Gastroesophageal sphincter (tissue), 4 donors: Measurements from ENCODE around the gene SYNGR2. TPM values are rescaled to one million over a fixed set of nuclear protein-coding genes. Genes with fewer than 3 reads are reported as not detected.
"Not testable (repeated sequence)": the region's sequence is repeated elsewhere in the genome, so short reads cannot be mapped to it uniquely, and the experiment has no call there.

Experiments
- ATAC-seq: fragments of 150-250 bp; one replicate; pipeline ENCODE4 v1.9.1; 2016; ENCODE audit warnings: mild to moderate bottlenecking, moderate library complexity
- H3K27ac ChIP-seq, 4 donors: fragments of 200-600 bp; sonication (generic) in 3 of 4; 1 replicate in 3 of 4; 2 replicates in 1 of 4; pipeline ENCODE4 v1.5.1; 2016 to 2019
- H3K27me3 ChIP-seq: fragments of 200-600 bp; sonication (generic); one replicate; pipeline ENCODE4 v1.5.1; 2019
- H3K36me3 ChIP-seq, 2 donors: fragments of 200-600 bp; sonication (generic); one replicate each; pipeline ENCODE4 v1.5.1; 2019; ENCODE audit warnings: control low read depth in 1 of 2
- H3K4me1 ChIP-seq, 3 donors: fragments of 200-600 bp; sonication (generic); 1 replicate in 2 of 3; 2 replicates in 1 of 3; pipeline ENCODE4 v1.5.1; 2016 to 2019; ENCODE audit warnings: control low read depth in 2 of 3
- H3K4me3 ChIP-seq, 2 donors: fragments of 200-600 bp; sonication (generic); one replicate each; pipeline ENCODE4 v1.5.1; 2019; ENCODE audit warnings: mild to moderate bottlenecking in 1 of 2, moderate library complexity in 1 of 2
- H3K9me3 ChIP-seq, 3 donors: fragments of 200-600 bp; sonication (generic); one replicate each; pipeline ENCODE4 v1.5.1; 2017 to 2019; ENCODE audit warnings: control low read depth in 2 of 3
- EP300 ChIP-seq: sonication (generic); formaldehyde crosslinking; IDR thresholded peaks from one replicate; pipeline ENCODE4 v1.6.1; 2017; ENCODE audit warnings: antibody characterized with exemption, mild to moderate bottlenecking
- POLR2A ChIP-seq, 2 donors: fragments of 450-650 bp; IDR thresholded peaks; one replicate each; pipeline ENCODE4 v1.6.1; 2017; ENCODE audit warnings: antibody characterized with exemption in 2 of 2, mild to moderate bottlenecking in 2 of 2, moderate library complexity in 1 of 2
- POLR2AphosphoS5 ChIP-seq: sonication (generic); formaldehyde crosslinking; IDR thresholded peaks from one replicate; pipeline ENCODE4 v1.6.1; 2017; ENCODE audit warnings: antibody characterized with exemption
- WGBS, 2 donors: methylation state at CpG; one replicate each; pipeline ENCODE4 v1.1.5; 2018; ENCODE audit warnings: low coverage in 1 of 2; 5-methylcytosine and 5-hydroxymethylcytosine counted together
- total RNA-seq, 4 donors: library from RNA; depleted of rRNA; stranded (reverse); fragments of >200 nt; gene quantifications; one replicate each; pipeline ENCODE4 v1.1.0, GENCODE V29; 2016
- TF ChIP-seq, protein P1 (sequence below), 4 experiments: fragments of 200-600 bp in 2 of 4; fragments of 450-650 bp in 2 of 4; sonication (generic) in 1 of 4; IDR thresholded peaks; one replicate each; pipeline ENCODE4 v1.5.1; 2017 to 2019; ENCODE audit warnings: antibody characterized with exemption in 4 of 4, mild to moderate bottlenecking in 2 of 4, moderate library complexity in 2 of 4

Gene SYNGR2
- total RNA-seq, 4 donors from 2014 or later: 49.9 to 151 (median 81.2) TPM

DNA sequence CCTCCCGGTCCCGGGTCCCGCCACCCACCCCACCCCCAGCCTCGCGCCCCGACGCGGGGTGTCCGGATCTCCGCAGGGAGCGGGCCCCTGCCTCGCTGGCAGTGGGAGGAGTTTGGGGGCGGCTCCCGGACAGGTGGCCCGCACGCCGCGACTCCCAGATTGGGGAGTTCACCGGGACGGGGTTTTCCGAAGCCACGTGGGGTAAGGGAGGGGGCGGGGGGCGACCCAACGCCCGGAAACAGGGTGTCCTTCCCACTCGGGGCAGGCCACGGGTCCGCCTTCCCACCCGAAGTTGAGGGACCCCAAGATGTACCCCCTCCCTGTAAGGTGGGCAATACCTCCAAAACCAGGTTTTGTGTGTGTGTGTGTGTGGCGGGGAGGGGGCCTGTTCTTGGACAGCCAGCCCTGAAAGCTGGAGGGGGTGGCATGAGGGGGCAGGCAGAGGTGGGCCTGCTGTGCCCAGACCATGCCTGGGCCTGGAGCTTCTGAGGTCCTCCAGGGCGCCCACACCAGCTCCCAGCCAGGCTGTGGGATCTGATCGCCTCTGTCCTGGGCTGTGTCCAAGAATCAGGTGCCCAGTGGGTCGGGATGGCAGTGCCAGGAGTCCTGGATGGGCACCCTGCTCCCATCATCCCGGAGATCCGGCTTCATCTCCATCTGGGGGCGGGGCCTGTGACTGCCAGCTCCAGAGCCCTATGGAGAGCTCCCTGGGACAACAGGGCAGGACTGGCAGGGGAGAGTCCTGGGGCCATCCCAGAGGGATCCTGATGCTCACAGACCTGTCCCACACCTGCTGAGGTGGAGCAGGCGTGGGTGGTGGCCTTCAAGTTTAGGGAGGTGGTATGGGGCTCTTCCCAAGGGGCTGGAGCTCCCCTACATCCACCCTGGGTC lies 767 bp downstream of the SYNGR2 start:
- no peaks in the 10 kb centered on the region for H3K27me3 ChIP-seq
- H3K36me3 ChIP-seq: peaks cover 0 to 18% of the 10 kb centered on the region in 2 donors
- H3K27ac ChIP-seq: peak overlapping the region; percentile 84 to 98 (median 94)
- peak; percentile 32 for ATAC-seq
- no peaks in the 10 kb centered on the region for H3K9me3 ChIP-seq
- H3K4me1 ChIP-seq: peaks cover 0 to 58% (median 42%) of the 10 kb centered on the region in 3 donors
- TF ChIP-seq, protein P1, sequence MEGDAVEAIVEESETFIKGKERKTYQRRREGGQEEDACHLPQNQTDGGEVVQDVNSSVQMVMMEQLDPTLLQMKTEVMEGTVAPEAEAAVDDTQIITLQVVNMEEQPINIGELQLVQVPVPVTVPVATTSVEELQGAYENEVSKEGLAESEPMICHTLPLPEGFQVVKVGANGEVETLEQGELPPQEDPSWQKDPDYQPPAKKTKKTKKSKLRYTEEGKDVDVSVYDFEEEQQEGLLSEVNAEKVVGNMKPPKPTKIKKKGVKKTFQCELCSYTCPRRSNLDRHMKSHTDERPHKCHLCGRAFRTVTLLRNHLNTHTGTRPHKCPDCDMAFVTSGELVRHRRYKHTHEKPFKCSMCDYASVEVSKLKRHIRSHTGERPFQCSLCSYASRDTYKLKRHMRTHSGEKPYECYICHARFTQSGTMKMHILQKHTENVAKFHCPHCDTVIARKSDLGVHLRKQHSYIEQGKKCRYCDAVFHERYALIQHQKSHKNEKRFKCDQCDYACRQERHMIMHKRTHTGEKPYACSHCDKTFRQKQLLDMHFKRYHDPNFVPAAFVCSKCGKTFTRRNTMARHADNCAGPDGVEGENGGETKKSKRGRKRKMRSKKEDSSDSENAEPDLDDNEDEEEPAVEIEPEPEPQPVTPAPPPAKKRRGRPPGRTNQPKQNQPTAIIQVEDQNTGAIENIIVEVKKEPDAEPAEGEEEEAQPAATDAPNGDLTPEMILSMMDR (IDR thresholded peaks at IDR 0.05): no peak
- TF ChIP-seq POLR2AphosphoS5: peak; percentile 11
- no peak for TF ChIP-seq POLR2A (IDR thresholded peaks at IDR 0.05)
- no peak for TF ChIP-seq EP300
- WGBS, 2 donors: no CpG with 5 or more reads among the region's 38 CpGs
- H3K4me3 ChIP-seq: peak overlapping the region; percentile 95 to 99

DNA sequence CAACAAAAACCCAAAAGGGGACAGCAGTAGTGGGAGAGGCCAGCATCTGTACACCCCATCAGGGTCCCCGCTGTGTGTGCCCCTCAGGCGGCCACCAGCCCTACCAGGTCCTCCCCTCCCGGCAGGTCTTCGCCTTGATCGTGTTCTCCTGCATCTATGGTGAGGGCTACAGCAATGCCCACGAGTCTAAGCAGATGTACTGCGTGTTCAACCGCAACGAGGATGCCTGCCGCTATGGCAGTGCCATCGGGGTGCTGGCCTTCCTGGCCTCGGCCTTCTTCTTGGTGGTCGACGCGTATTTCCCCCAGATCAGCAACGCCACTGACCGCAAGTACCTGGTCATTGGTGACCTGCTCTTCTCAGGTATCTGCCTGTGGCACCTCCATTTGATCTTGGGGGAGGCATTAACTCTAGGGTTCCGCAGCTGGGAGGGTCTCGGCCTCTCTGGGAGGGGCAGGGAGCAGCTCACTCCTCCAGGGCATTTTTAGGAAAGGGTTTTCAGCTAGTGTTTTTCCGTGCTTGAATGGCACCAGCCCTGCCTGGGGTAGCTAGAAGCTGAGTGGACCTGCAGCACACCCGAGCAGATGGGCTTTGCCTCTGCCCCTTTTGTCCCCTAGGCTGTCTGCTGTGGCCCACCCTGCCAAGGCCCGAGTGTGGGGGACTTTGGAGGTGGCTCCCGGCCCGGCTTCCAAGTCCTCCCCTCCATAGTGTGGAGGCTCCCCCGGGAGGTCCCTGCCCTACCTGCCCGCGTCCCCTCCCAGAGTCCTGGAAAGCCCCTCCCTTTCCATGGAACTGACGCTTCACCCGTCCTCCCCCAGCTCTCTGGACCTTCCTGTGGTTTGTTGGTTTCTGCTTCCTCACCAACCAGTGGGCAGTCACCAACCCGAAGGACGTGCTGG lies 2.6 kb downstream of the SYNGR2 start:
- peaks cover 0 to 18% of the 10 kb centered on the region in 2 donors for H3K36me3 ChIP-seq
- TF ChIP-seq EP300 (no peak), POLR2A (IDR thresholded peaks at IDR 0.05) (no peak)
- TF ChIP-seq, protein P1 (IDR thresholded peaks at IDR 0.05): no peak
- H3K4me3 ChIP-seq: no peak overlapping the region
- ATAC-seq: no peak
- no peaks in the 10 kb centered on the region for H3K27me3 ChIP-seq
- H3K27ac ChIP-seq: peak overlapping the region in 3 of 4 donors; percentile 91 to 98 (median 98)
- H3K4me1 ChIP-seq: peaks cover 0 to 76% (median 59%) of the 10 kb centered on the region in 3 donors
- H3K9me3 ChIP-seq: no peaks in the 10 kb centered on the region
- WGBS, 2 donors: 100% methylated on average over 1 of the region's 31 CpGs; no CpG with 5 or more reads in 1 of the 2 donors

DNA sequence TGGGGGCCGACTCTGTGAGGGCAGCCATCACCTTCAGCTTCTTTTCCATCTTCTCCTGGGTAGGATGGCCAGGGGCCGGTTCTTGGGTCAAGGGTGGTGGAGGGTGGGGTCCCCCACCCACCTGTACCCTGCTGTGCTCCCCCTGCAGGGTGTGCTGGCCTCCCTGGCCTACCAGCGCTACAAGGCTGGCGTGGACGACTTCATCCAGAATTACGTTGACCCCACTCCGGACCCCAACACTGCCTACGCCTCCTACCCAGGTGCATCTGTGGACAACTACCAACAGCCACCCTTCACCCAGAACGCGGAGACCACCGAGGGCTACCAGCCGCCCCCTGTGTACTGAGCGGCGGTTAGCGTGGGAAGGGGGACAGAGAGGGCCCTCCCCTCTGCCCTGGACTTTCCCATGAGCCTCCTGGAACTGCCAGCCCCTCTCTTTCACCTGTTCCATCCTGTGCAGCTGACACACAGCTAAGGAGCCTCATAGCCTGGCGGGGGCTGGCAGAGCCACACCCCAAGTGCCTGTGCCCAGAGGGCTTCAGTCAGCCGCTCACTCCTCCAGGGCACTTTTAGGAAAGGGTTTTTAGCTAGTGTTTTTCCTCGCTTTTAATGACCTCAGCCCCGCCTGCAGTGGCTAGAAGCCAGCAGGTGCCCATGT lies 3.3 kb downstream of the SYNGR2 start:
- H3K27ac ChIP-seq: peak overlapping the region; percentile 36 to 98 (median 94)
- H3K4me3 ChIP-seq: peak overlapping the region in 1 of 2 donors; percentile 7
- 60 to 100% methylated on average over 1 to 2 of the region's 19 CpGs for WGBS, 2 donors

DNA sequence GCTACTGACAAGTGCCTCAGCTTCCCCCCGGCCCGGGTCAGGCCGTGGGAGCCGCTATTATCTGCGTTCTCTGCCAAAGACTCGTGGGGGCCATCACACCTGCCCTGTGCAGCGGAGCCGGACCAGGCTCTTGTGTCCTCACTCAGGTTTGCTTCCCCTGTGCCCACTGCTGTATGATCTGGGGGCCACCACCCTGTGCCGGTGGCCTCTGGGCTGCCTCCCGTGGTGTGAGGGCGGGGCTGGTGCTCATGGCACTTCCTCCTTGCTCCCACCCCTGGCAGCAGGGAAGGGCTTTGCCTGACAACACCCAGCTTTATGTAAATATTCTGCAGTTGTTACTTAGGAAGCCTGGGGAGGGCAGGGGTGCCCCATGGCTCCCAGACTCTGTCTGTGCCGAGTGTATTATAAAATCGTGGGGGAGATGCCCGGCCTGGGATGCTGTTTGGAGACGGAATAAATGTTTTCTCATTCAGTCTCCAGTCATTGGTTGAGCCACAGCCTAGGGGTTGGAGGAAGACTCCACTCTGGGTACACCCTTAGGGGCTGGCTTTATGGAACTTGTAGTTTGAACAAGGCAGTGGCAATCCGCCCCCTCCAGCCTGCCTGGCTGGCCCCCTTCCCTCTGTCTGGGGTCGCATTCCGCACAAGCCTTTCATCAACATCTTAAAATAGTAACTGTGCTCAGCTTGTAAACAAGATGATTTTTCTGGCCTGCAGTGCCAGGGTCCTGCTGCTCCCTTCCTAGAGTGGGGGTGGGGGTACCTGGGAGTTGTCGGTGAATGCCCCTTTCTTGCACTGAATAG lies 4.1 kb downstream of the SYNGR2 start:
- Histone ChIP-seq H3K36me3 (peaks cover 0 to 18% of the 10 kb centered on the region in 2 donors), H3K27me3 (no peaks in the 10 kb centered on the region), H3K4me3 (peak overlapping the region in 1 of 2 donors; percentile 7), H3K9me3 (no peaks in the 10 kb centered on the region), H3K4me1 (peaks cover 0 to 91% (median 65%) of the 10 kb centered on the region in 3 donors), H3K27ac (peak overlapping the region; percentile 36 to 98 (median 94))
- TF ChIP-seq POLR2AphosphoS5 (peak; percentile 33), POLR2A (IDR thresholded peaks at IDR 0.05) (no peak), EP300 (no peak)
- TF ChIP-seq, protein P1 (IDR thresholded peaks at IDR 0.05): no peak
- peak; percentile 10 for ATAC-seq
- 0 to 25% methylated on average over 2 to 11 of the region's 19 CpGs for WGBS, 2 donors

More for the DNA sequence above, 3.3 kb downstream of the SYNGR2 start:
- peaks cover 0 to 84% (median 65%) of the 10 kb centered on the region in 3 donors for H3K4me1 ChIP-seq
- not testable (repeated sequence) for H3K9me3 ChIP-seq, H3K27me3 ChIP-seq, ATAC-seq
- peaks cover 0 to 18% of the 10 kb centered on the region in 2 donors for H3K36me3 ChIP-seq
